Measurements from ENCODE around the gene CDC16.

CDC16 gene

GRCh38 chr13:114264886-114265611 is 30.4 kb downstream of the CDC16 start:
- DNase-seq: no peak

GRCh38 chr13:114266241-114266640 is 31.5 kb downstream of the CDC16 start:
- no peak for DNase-seq

GRCh38 chr13:114268344-114269280 is 33.9 kb downstream of the CDC16 start:
- DNase-seq: no peak

GRCh38 chr13:114269281-114269770 is 34.6 kb downstream of the CDC16 start:
- DNase-seq: no peak

GRCh38 chr13:114272977-114273376 is 38.3 kb downstream of the CDC16 start:
- no peak for DNase-seq

- DNase-seq: no peak
Observed at GRCh38 chr13:114275304-114275703, 40.6 kb downstream of the CDC16 start.

GRCh38 chr13:114279146-114279545 is 44.4 kb downstream of the CDC16 start:
- no peak for DNase-seq

- DNase-seq: no peak
Observed at GRCh38 chr13:114279758-114280355, 45.2 kb downstream of the CDC16 start.

GRCh38 chr13:114281351-114282040 is 46.8 kb downstream of the CDC16 start, which contains the start of gene UPF3A:
UPF3A (plus strand) TSS chr13:114281601; CDS start chr13:114281640, 39 bp downstream.
- peak; percentile 91 for DNase-seq

GRCh38 chr13:114282041-114282670 is 47.5 kb downstream of the CDC16 start:
- peak; percentile 21 for DNase-seq

- DNase-seq: no peak
Observed at GRCh38 chr13:114283576-114283975, 48.9 kb downstream of the CDC16 start.

- no peak for DNase-seq
Observed at GRCh38 chr13:114284680-114285079, 50.0 kb downstream of the CDC16 start.

- DNase-seq: no peak
Observed at GRCh38 chr13:114285166-114285808, 50.6 kb downstream of the CDC16 start.

GRCh38 chr13:114286808-114287207 is 52.1 kb downstream of the CDC16 start:
- DNase-seq: no peak

- DNase-seq: no peak
Observed at GRCh38 chr13:114288157-114288591, 53.5 kb downstream of the CDC16 start.

- DNase-seq: no peak
Observed at GRCh38 chr13:114296448-114296847, 61.8 kb downstream of the CDC16 start.

- no peak for DNase-seq
Observed at GRCh38 chr13:114296902-114297301, 62.2 kb downstream of the CDC16 start.

- no peak for DNase-seq
Observed at GRCh38 chr13:114298866-114299265, 64.2 kb downstream of the CDC16 start.

- no peak for DNase-seq
Observed at GRCh38 chr13:114299604-114300305, 65.1 kb downstream of the CDC16 start.

- no peak for DNase-seq
Observed at GRCh38 chr13:114303700-114304327, 69.1 kb downstream of the CDC16 start.

All from effector CD8-positive, alpha-beta T cell (primary cell).